Tibial nerve (tissue), 3 donors: Measurements from ENCODE around the gene CALCOCO1.

ENCODE experiments used
- POLR2A ChIP-seq, 2 donors: fragments of 450-650 bp; IDR thresholded peaks; one replicate each; pipeline ENCODE4 v1.6.1; 2017; ENCODE audit warnings: antibody characterized with exemption in 2 of 2, mild to moderate bottlenecking in 2 of 2, moderate library complexity in 2 of 2
- TF ChIP-seq, protein P1 (sequence below), 5 experiments: fragments of 200-600 bp in 3 of 5; fragments of 450-650 bp in 2 of 5; sonication (generic) in 3 of 5; IDR thresholded peaks; one replicate each; pipeline ENCODE4 v1.5.1; 2016 to 2019; ENCODE audit warnings: antibody characterized with exemption in 5 of 5, mild to moderate bottlenecking in 3 of 5, moderate library complexity in 2 of 5

DNA sequence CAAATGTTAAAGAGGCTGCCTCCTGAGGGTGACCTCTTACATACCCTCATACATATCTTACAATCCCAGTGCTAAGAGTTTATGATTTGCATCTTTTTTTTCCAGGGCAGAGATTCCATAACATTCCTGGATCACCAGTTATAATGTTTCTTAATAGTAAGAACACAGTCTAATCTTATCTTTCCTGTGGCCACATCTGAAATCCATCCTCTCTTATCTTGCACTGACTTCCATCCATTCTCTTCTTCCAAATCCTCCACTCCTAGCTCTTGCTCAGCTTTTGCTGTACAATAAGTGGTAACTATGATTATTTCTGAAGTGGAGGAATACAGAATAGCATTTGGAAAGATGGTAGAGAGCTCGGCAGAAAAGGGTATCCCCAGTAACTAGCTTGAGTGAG is 6.3 kb downstream of the CALCOCO1 start:
- TF ChIP-seq, protein P1, sequence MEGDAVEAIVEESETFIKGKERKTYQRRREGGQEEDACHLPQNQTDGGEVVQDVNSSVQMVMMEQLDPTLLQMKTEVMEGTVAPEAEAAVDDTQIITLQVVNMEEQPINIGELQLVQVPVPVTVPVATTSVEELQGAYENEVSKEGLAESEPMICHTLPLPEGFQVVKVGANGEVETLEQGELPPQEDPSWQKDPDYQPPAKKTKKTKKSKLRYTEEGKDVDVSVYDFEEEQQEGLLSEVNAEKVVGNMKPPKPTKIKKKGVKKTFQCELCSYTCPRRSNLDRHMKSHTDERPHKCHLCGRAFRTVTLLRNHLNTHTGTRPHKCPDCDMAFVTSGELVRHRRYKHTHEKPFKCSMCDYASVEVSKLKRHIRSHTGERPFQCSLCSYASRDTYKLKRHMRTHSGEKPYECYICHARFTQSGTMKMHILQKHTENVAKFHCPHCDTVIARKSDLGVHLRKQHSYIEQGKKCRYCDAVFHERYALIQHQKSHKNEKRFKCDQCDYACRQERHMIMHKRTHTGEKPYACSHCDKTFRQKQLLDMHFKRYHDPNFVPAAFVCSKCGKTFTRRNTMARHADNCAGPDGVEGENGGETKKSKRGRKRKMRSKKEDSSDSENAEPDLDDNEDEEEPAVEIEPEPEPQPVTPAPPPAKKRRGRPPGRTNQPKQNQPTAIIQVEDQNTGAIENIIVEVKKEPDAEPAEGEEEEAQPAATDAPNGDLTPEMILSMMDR (IDR thresholded peaks at IDR 0.05) = no peak
- TF ChIP-seq POLR2A (IDR thresholded peaks at IDR 0.05) = no peak
